Left cardiac atrium (tissue), 4 donors: ENCODE data around the gene XPNPEP3. TPM values are rescaled to one million over a fixed set of nuclear protein-coding genes. Genes with fewer than 3 reads are reported as not detected.

Experiments used
- ATAC-seq, 2 donors: fragments of 200-7000 bp; cut with Tn5 transposase; one replicate each; pipeline ENCODE4 v1.9.1; 2020; ENCODE audit warnings: mild to moderate bottlenecking in 2 of 2, moderate library complexity in 2 of 2
- DNase-seq: peaks from one replicate; pipeline ENCODE4 v3.0.0-alpha.2; 2020
- intact Hi-C, 2 donors: fragments of 100-400 bp; cut with DNase I; formaldehyde crosslinking; loops; one replicate each; pipeline versions ENCODE4 v1.14.1 to v1.15.1; 2022 to 2023
- total RNA-seq, 2 donors: library from RNA; stranded (reverse); fragmentation: NEBNext Ultra II Directional; extraction: Animal tissue kit (Norgen Biotek cat#: 25700); gene quantifications; one replicate each; pipeline ENCODE4 v1.2.1, GENCODE V29; 2021
- donor health status: DM: no; HTN: yes; CAD: no.
- donor health status: DM: no; HTN: yes; CAD: no; lungs with severe emphysema.
- donor health status: DM: yes; HTN: yes; CAD: no.
- donor health status: Dilated cardiomyopathy.

The XPNPEP3 gene
- total RNA-seq, 2 donors from 2014 or later, result 18.5 to 21.2 TPM

GRCh38 chr22:40919446-40919845 is 62.5 kb downstream of the XPNPEP3 start:
- ATAC-seq, result peak in 1 of 2 donors; percentile 31
- no peak for DNase-seq
- intact Hi-C loops, result no loop called here

- DNase-seq (no peak), ATAC-seq (no peak)
- intact Hi-C loops, result no loop called here
Measured at GRCh38 chr22:40920526-40920925, 63.6 kb downstream of the XPNPEP3 start.

DNA sequence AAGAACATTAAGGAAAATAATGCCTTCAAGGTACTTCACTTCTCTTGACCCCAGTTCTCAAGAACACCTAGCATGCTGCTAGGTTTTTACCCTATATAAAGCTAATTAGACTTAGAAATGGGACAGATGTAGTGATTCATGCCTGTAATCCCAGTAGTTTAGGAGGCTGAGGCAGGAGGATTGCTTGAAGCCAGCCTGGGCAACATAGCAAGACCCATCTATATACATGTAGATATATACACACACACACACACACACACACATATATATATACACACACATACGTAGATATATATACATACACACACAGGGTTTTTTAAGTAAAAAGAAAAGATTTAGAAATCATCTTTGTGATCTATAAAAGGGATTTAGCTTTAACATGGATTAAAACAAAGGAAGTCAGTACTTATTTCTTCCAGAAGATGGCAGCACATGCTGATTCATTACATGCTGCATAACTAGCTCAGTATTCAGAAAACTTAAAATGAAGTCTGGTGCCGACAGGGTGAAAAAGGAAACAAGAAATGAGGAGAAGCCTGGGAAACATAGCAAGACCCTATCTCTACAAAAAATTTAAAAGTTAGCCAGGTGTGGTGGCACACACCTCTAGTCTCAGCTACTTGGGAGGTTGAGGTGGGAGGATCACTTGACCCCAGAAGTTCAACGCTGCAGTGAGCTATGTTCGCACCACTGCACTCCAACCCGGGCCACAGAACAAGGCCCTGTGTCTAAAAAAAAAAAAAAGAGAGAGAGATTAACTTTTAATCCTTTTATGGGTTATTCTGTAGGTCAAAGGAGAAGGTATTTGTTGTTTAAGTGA is 65.7 kb downstream of the XPNPEP3 start:
- peak; percentile 76 to 81 for ATAC-seq
- intact Hi-C loops, result no loop called here
- no peak for DNase-seq

DNA sequence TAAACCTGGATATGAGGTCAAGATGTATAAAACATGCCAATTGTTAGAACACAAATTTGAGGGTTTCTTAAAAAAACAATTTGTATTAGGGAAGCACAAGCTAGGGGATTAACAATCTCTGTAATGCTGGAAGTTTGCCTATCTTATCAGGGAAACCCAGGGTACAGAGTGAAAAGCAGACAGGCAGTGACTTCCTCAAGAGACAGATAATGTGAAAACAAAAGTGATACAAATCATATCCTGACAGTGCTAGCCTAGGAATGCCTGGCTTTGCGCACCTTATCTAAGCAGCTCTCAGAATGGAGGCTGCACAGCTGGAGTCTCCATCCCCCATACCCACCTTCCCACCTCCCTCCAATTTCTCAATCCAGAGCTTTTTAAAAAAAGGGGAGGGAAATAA is 71.7 kb downstream of the XPNPEP3 start:
- ATAC-seq, result no peak
- intact Hi-C loops, result no loop called here

GRCh38 chr22:40932396-40932795 is 75.4 kb downstream of the XPNPEP3 start:
- intact Hi-C loops, result no loop called here
- no peak for ATAC-seq
- no peak for DNase-seq

More for the DNA sequence above, 71.7 kb downstream of the XPNPEP3 start:
- DNase-seq, result no peak

- DNase-seq (no peak), ATAC-seq (no peak)
- intact Hi-C loops, result no loop called here
Measured at GRCh38 chr22:40939202-40939601, 82.3 kb downstream of the XPNPEP3 start.

DNA sequence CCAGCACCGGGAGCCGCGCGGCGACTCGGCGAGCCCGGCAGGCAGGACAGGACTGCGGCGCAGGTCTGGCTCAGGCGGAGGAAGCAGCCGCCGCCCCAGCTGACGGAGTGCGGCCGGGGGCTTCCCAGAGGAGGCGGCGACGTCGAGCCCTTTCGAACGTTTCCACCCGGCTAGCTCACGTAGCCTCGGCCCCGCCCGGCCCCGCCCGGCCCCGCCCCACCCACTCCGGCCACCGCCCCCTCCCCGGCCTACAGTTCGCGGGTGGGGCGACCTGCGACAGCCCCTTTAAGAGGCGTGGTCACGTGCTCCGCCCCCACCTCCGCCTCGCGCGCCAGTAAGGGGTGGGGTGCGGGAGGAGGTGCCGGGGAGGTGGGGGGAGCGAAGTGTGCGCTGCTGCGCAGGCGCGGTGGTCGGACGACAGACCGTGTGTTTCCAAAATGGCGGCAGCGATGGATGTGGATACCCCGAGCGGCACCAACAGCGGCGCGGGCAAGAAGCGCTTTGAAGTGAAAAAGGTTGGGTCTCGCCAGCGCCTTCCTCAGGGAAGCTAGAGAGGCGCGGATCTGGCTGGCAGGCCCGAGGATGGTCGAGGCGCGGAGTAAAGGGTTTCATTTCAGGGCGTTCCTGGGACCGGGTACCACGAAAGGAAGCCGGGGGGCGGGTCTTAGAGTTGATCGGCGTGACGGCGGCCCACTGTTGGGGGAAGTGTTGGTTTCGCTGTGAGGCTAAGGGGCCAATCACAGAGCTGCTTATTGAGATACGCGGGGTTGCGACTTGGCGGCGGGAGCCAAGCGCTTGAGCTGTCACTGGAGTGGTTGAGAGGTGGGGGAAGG is 94.2 kb downstream of the XPNPEP3 start, which contains the start of gene RBX1:
Gene RBX1 (plus strand): TSS at position 417 of the 833 bp plus-strand sequence. CDS start 21 bp downstream, at position 438.
- intact Hi-C loops, result loop anchor here in 1 of 2 donors (1.0 to 5.0 kb wide), 2 partner anchors 71 to 140 kb away; no protein-coding TSS in a partner anchor
- ATAC-seq, result peak; percentile 96 to 97
- peak; percentile 98 for DNase-seq

DNA sequence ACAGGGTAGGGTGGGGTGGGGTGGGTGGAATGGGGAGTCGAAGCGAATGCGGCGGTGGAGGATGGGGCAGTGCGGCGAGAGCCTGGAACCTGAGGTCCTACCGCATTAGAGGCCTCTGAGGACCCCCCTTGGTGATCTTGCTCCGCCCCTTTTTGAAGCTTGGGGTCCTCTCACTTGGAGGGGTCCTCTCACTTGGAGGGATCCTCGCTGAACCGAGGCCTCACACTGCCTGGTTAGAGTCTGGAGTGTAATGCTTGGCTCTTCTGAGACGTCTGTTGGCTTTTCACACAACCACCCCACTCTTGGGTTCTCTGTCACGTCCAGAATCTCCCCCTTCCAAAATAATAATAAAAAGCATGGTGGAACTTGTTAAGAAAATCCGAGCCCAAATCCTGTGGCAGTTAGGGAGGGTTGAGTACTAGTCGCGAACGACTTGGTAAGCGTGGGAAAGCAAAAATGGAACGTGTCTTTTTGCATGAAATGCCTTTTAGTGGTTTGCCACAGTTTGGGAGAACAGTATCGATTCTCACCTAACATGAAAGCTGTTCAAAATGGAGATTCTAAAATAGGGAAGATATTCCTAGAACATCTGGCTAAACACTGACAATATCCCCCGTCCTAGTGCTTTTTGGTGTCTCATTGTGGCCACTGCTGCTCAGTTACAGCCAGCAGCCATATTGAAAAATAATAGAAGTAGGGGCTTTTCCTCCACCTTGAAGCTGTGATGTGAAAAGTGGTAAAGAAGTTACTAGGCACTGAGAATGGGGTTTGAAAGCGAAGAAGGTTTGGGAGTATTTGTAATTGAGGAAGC is 95.1 kb downstream of the XPNPEP3 start:
- ATAC-seq (no peak), DNase-seq (no peak)
- intact Hi-C loops, result loop anchor here in 1 of 2 donors (1.0 to 5.0 kb wide), 2 partner anchors 70 to 139 kb away; no protein-coding TSS in a partner anchor

GRCh38 chr22:40953471-40953870 is 96.5 kb downstream of the XPNPEP3 start:
- DNase-seq, result no peak

GRCh38 chr22:40954113-40954512 is 97.2 kb downstream of the XPNPEP3 start:
- intact Hi-C loops, result loop anchor here in 1 of 2 donors (5.0 kb wide), 1 partner anchor 68 kb away; no protein-coding TSS in a partner anchor
- ATAC-seq, result no peak
- no peak for DNase-seq

More at GRCh38 chr22:40953471-40953870, 96.5 kb downstream of the XPNPEP3 start:
- ATAC-seq, result no peak
- intact Hi-C loops, result loop anchor here in 1 of 2 donors (5.0 kb wide), 1 partner anchor 69 kb away; no protein-coding TSS in a partner anchor

DNA sequence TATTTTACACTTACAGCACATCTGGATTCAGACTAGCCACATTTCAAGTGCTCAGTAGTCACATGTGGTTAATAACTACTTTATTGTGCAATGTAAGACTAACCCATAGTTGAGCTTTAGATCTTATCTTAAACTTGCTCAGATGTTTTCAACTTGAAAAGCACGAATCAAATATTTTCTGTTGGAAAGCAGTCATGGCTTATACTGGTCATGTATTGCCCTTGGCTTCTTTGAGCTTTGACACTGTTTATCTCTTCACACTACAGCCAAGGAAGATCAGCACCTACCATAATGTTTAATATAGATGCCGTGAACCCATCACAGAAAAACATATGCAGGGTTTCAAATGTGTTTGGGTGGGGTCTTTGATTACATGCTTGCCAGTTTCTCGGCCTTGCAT is 98.6 kb downstream of the XPNPEP3 start:
- ATAC-seq (no peak), DNase-seq (no peak)
- intact Hi-C loops, result loop anchor here in 1 of 2 donors (5.0 kb wide), 1 partner anchor 137 kb away; the partner anchor contains the start of gene EP300

GRCh38 chr22:40957601-40958000 is 100.7 kb downstream of the XPNPEP3 start:
- intact Hi-C loops, result loop anchor here in 1 of 2 donors (5.0 kb wide), 1 partner anchor 135 kb away; the partner anchor contains the start of gene EP300
- no peak for ATAC-seq
- no peak for DNase-seq

DNA sequence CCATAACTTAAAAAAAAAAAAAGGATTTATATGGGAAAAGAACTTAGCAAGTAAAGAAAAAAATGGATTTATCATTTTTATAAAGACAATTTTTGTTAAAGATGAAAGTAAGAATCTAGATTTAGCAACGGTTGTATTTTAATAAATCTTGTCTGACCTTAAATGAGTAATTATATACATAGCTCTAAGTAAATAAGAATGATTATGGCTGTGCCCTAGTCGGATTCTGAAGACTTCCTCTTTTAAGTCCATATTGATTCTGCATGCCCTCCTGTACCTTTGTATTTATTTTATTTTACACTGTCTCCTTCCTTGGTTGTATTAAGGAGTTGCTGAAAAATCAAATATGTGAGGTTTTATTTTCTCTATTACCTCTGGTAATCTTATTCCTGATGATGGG is 101.4 kb downstream of the XPNPEP3 start:
- no peak for ATAC-seq
- no peak for DNase-seq
- intact Hi-C loops, result loop anchor here in 1 of 2 donors (5.0 kb wide), 1 partner anchor 134 kb away; the partner anchor contains the start of gene EP300

DNA sequence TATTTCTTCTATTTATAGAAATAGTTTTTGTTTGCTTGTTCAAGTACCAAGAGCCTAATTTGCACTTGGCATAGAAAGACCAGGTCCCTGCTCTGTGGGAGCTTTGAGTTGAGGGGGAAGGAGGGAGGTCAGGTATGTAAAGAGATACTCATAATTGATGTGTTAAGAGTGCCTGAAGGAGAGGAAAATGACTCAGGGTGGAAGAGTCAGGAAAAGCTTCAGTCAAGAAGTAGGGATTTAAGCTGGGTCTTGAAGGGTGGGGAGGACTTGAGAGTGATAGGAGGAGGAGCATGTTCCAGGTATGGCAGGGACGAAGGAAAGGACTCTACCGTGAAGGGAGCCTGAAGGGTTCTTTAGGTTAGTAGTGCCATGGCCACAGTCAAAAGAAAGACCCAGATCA is 103.2 kb downstream of the XPNPEP3 start:
- DNase-seq (no peak), ATAC-seq (no peak)
- intact Hi-C loops, result no loop called here

DNA sequence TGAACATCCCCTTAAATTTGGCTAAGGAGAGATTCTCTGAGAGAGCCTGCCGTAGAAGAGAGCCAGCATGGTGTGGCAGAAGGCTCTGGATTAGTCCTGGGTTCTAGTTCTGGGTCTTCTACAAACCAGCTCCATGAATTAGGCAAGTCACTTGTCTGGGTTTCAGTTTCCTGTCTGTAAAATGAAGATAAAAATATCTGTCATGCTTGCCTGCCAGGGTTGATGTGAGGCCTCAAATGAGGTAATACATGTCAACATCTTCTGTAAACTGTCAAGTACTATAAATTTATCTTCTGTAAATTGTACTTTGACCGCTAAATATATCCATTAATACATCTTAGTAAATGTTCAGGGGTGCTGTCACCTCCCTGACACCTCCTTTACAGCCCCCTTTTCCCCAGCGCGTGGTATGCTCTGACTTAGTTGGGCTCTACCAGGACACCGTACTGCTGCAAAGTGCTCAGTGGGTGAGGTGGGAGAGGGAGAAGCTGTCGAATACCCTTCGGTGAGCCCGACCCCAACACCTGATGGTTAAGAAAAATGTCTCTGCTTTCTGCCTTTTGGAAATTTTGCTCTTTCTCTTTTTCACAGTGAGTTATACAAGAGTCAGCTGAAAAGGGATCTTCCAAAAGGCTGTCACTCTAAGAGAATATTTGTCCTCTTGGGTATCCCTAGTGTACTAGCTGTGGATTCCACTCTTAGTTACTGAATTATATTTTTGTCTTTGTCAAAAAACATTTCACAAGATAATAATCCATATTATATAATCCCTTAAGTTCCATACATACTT is 109.2 kb downstream of the XPNPEP3 start:
- DNase-seq, result no peak
- intact Hi-C loops, result no loop called here
- peak; percentile 45 to 71 for ATAC-seq

DNA sequence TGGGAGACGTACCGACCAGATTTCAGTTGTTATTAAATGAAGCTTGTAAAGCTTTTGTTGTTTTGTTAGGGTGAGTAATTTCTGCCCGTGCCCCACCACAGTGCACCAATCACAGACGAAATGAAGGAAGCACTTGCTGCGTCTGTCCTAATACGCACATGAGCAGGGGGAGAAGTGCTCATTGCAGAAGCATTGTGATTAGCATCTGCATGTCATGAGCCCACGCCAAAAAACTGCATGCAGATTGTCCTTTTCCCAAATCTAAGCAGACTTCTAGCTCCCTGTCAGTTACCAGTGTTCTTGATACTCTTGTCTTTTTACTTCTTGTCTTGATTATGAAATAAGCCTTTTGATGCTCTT is 109.8 kb downstream of the XPNPEP3 start:
- ATAC-seq (no peak), DNase-seq (no peak)
- intact Hi-C loops, result no loop called here

GRCh38 chr22:40967111-40967760 is 110.3 kb downstream of the XPNPEP3 start:
- peak in 1 of 2 donors; percentile 17 for ATAC-seq
- intact Hi-C loops, result no loop called here
- no peak for DNase-seq
